Neural progenitor cell (in vitro differentiated cells): ENCODE data around the gene SCN2B.

Experiments used
- EZH2phosphoT487 ChIP-seq: fragments of 200-600 bp; sonication (generic); IDR thresholded peaks from 2 replicates; pipeline ENCODE4 v1.6.1; 2017; ENCODE audit warnings: antibody characterized with exemption
- TF ChIP-seq, protein P1 (sequence below): fragments of 200-600 bp; sonication (generic); IDR thresholded peaks from 2 replicates; pipeline ENCODE4 v1.5.1; 2017; ENCODE audit warnings: antibody characterized with exemption, mild to moderate bottlenecking

GRCh38 chr11:118128310-118128709 is 48.1 kb downstream of the SCN2B start:
- TF ChIP-seq, protein P1, sequence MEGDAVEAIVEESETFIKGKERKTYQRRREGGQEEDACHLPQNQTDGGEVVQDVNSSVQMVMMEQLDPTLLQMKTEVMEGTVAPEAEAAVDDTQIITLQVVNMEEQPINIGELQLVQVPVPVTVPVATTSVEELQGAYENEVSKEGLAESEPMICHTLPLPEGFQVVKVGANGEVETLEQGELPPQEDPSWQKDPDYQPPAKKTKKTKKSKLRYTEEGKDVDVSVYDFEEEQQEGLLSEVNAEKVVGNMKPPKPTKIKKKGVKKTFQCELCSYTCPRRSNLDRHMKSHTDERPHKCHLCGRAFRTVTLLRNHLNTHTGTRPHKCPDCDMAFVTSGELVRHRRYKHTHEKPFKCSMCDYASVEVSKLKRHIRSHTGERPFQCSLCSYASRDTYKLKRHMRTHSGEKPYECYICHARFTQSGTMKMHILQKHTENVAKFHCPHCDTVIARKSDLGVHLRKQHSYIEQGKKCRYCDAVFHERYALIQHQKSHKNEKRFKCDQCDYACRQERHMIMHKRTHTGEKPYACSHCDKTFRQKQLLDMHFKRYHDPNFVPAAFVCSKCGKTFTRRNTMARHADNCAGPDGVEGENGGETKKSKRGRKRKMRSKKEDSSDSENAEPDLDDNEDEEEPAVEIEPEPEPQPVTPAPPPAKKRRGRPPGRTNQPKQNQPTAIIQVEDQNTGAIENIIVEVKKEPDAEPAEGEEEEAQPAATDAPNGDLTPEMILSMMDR: no peak
- no peak for TF ChIP-seq EZH2phosphoT487
